ENCODE measurements around the gene NKAIN2. TPM values are rescaled to one million over a fixed set of nuclear protein-coding genes. Genes with fewer than 3 reads are reported as not detected.

NKAIN2 gene
- polyA plus RNA-seq, 2 donors: 0.02 TPM; not detected in 1

DNA sequence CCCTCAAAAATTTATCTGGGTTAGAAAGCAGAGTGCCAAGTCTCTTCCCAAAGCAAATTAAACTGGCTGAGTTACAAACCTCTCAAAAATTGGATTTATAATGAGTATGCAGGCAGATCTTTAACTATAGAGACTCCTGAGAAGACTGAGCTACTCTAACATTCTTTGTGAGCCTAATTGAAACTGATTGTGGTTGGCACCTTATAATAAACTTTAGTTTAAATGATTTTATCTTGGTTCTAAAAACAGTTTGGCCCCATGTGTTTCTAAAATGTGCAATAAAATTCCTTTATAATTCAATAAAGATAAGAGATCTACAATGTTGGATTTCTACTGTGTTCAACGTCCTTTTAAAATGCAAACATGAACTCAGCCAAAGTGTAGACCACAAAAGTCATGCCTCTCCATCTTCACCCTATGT lies 678.4 kb downstream of the NKAIN2 start:
- H3K27ac ChIP-seq (ENCODE audit: low read depth in 2 of 2, low read length in 1 of 2): no peak overlapping the region
- no peaks in the 10 kb centered on the region for H3K36me3 ChIP-seq (ENCODE audit: control insufficient read depth in 2 of 2, insufficient read depth in 2 of 2, low read length in 1 of 2)
- H3K4me3 ChIP-seq (ENCODE audit: low read depth in 1 of 2, low read length in 2 of 2): no peak overlapping the region
- no peaks in the 10 kb centered on the region for H3K27me3 ChIP-seq (ENCODE audit: control insufficient read depth in 1 of 2, insufficient read depth in 2 of 2, low read length in 2 of 2)
- H3K4me1 ChIP-seq (ENCODE audit: control insufficient read depth in 2 of 2, insufficient read depth in 2 of 2, low read length in 1 of 2): no peaks in the 10 kb centered on the region
- 29 to 33% methylated on average over 1 of the region's 1 CpG for WGBS, 2 donors
- H3K9me3 ChIP-seq (ENCODE audit: control insufficient read depth in 2 of 2, insufficient read depth in 1 of 2, low read depth in 1 of 2, low read length in 1 of 2): no peaks in the 10 kb centered on the region

GRCh38 chr6:124487623-124488431 lies 684.2 kb downstream of the NKAIN2 start:
- Histone ChIP-seq H3K4me3 (ENCODE audit: low read depth in 1 of 2, low read length in 2 of 2) (no peak overlapping the region), H3K4me1 (ENCODE audit: control insufficient read depth in 2 of 2, insufficient read depth in 2 of 2, low read length in 1 of 2) (no peaks in the 10 kb centered on the region), H3K27ac (ENCODE audit: low read depth in 2 of 2, low read length in 1 of 2) (no peak overlapping the region), H3K36me3 (ENCODE audit: control insufficient read depth in 2 of 2, insufficient read depth in 2 of 2, low read length in 1 of 2) (no peaks in the 10 kb centered on the region), H3K9me3 (ENCODE audit: control insufficient read depth in 2 of 2, insufficient read depth in 1 of 2, low read depth in 1 of 2, low read length in 1 of 2) (no peaks in the 10 kb centered on the region), H3K27me3 (ENCODE audit: control insufficient read depth in 1 of 2, insufficient read depth in 2 of 2, low read length in 2 of 2) (no peaks in the 10 kb centered on the region)
- 77 to 78% methylated on average over 4 of the region's 4 CpGs for WGBS, 2 donors

GRCh38 chr6:124490122-124490521 lies 686.5 kb downstream of the NKAIN2 start:
- Histone ChIP-seq H3K27me3 (ENCODE audit: control insufficient read depth in 1 of 2, insufficient read depth in 2 of 2, low read length in 2 of 2) (no peaks in the 10 kb centered on the region), H3K4me3 (ENCODE audit: low read depth in 1 of 2, low read length in 2 of 2) (no peak overlapping the region), H3K9me3 (ENCODE audit: control insufficient read depth in 2 of 2, insufficient read depth in 1 of 2, low read depth in 1 of 2, low read length in 1 of 2) (no peaks in the 10 kb centered on the region), H3K4me1 (ENCODE audit: control insufficient read depth in 2 of 2, insufficient read depth in 2 of 2, low read length in 1 of 2) (no peaks in the 10 kb centered on the region), H3K27ac (ENCODE audit: low read depth in 2 of 2, low read length in 1 of 2) (no peak overlapping the region), H3K36me3 (ENCODE audit: control insufficient read depth in 2 of 2, insufficient read depth in 2 of 2, low read length in 1 of 2) (no peaks in the 10 kb centered on the region)
- 26 to 31% methylated on average over 1 of the region's 1 CpG for WGBS, 2 donors

GRCh38 chr6:124493259-124493658 lies 689.6 kb downstream of the NKAIN2 start:
- H3K27me3 ChIP-seq (ENCODE audit: control insufficient read depth in 1 of 2, insufficient read depth in 2 of 2, low read length in 2 of 2): no peaks in the 10 kb centered on the region
- H3K9me3 ChIP-seq (ENCODE audit: control insufficient read depth in 2 of 2, insufficient read depth in 1 of 2, low read depth in 1 of 2, low read length in 1 of 2): no peaks in the 10 kb centered on the region
- 70 to 72% methylated on average over 1 of the region's 1 CpG for WGBS, 2 donors
- no peaks in the 10 kb centered on the region for H3K4me1 ChIP-seq (ENCODE audit: control insufficient read depth in 2 of 2, insufficient read depth in 2 of 2, low read length in 1 of 2)
- no peaks in the 10 kb centered on the region for H3K36me3 ChIP-seq (ENCODE audit: control insufficient read depth in 2 of 2, insufficient read depth in 2 of 2, low read length in 1 of 2)
- H3K27ac ChIP-seq (ENCODE audit: low read depth in 2 of 2, low read length in 1 of 2): no peak overlapping the region
- H3K4me3 ChIP-seq (ENCODE audit: low read depth in 1 of 2, low read length in 2 of 2): no peak overlapping the region

GRCh38 chr6:124494956-124495664 lies 691.4 kb downstream of the NKAIN2 start:
- H3K4me3 ChIP-seq (ENCODE audit: low read depth in 1 of 2, low read length in 2 of 2): no peak overlapping the region
- no peaks in the 10 kb centered on the region for H3K9me3 ChIP-seq (ENCODE audit: control insufficient read depth in 2 of 2, insufficient read depth in 1 of 2, low read depth in 1 of 2, low read length in 1 of 2)
- 66 to 70% methylated on average over 2 of the region's 2 CpGs for WGBS, 2 donors

DNA sequence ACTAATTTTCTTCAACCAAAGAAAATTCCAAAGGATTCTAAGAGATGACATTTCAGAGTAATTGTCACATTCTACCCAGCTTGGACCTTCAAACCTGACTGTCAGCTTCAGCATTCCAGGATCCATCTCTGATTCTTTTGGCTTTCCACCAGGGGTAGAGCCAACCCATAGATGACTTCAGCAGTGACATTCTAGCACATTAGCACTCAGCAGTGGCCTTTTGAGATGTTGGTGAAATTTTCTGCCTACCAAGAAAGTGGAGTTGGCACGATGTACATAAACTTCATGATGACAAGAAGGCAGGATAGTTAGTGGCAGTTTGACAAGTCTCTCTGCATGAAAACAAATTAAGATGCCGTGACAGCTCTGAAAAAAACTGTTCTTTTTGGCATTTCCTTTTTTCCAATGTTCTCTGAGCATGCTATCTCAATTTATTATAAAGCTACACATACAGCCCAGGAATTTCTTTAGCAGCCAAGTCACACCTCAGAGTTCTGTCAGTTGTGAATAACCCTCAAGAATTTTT lies 692.1 kb downstream of the NKAIN2 start:
- Histone ChIP-seq H3K4me1 (ENCODE audit: control insufficient read depth in 2 of 2, insufficient read depth in 2 of 2, low read length in 1 of 2) (no peaks in the 10 kb centered on the region), H3K4me3 (ENCODE audit: low read depth in 1 of 2, low read length in 2 of 2) (no peak overlapping the region), H3K27ac (ENCODE audit: low read depth in 2 of 2, low read length in 1 of 2) (no peak overlapping the region), H3K36me3 (ENCODE audit: control insufficient read depth in 2 of 2, insufficient read depth in 2 of 2, low read length in 1 of 2) (no peaks in the 10 kb centered on the region), H3K9me3 (ENCODE audit: control insufficient read depth in 2 of 2, insufficient read depth in 1 of 2, low read depth in 1 of 2, low read length in 1 of 2) (no peaks in the 10 kb centered on the region), H3K27me3 (ENCODE audit: control insufficient read depth in 1 of 2, insufficient read depth in 2 of 2, low read length in 2 of 2) (no peaks in the 10 kb centered on the region)
- WGBS, 2 donors: 61 to 63% methylated on average over 2 of the region's 2 CpGs

More at GRCh38 chr6:124494956-124495664, 691.4 kb downstream of the NKAIN2 start:
- no peaks in the 10 kb centered on the region for H3K4me1 ChIP-seq (ENCODE audit: control insufficient read depth in 2 of 2, insufficient read depth in 2 of 2, low read length in 1 of 2)
- H3K27me3 ChIP-seq (ENCODE audit: control insufficient read depth in 1 of 2, insufficient read depth in 2 of 2, low read length in 2 of 2): no peaks in the 10 kb centered on the region
- no peaks in the 10 kb centered on the region for H3K36me3 ChIP-seq (ENCODE audit: control insufficient read depth in 2 of 2, insufficient read depth in 2 of 2, low read length in 1 of 2)
- no peak overlapping the region for H3K27ac ChIP-seq (ENCODE audit: low read depth in 2 of 2, low read length in 1 of 2)

DNA sequence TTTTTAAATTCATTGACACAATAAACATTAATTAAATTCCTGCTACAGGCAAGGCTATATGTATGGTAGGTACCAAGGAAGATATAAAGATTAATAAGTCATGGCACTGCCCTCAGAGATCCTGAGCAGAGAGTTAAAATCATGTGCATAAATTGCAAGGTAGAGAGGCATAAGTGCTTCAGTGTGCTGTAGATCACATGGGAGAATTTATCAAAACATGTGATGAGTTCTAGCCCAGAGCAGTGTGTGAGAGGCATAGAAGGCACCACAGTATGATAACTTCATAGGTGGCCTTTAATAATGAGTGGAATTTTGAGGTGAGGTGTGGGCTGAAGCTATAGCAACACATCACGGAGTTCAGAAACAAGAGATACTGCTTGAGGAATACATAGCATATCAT lies 692.7 kb downstream of the NKAIN2 start:
- H3K27me3 ChIP-seq (ENCODE audit: control insufficient read depth in 1 of 2, insufficient read depth in 2 of 2, low read length in 2 of 2): no peaks in the 10 kb centered on the region
- no peak overlapping the region for H3K4me3 ChIP-seq (ENCODE audit: low read depth in 1 of 2, low read length in 2 of 2)
- no peaks in the 10 kb centered on the region for H3K36me3 ChIP-seq (ENCODE audit: control insufficient read depth in 2 of 2, insufficient read depth in 2 of 2, low read length in 1 of 2)
- H3K4me1 ChIP-seq (ENCODE audit: control insufficient read depth in 2 of 2, insufficient read depth in 2 of 2, low read length in 1 of 2): no peaks in the 10 kb centered on the region
- H3K27ac ChIP-seq (ENCODE audit: low read depth in 2 of 2, low read length in 1 of 2): no peak overlapping the region
- 90% methylated on average over 1 of the region's 1 CpG for WGBS, 2 donors
- no peaks in the 10 kb centered on the region for H3K9me3 ChIP-seq (ENCODE audit: control insufficient read depth in 2 of 2, insufficient read depth in 1 of 2, low read depth in 1 of 2, low read length in 1 of 2)

GRCh38 chr6:124512431-124512830 lies 708.8 kb downstream of the NKAIN2 start:
- Histone ChIP-seq H3K4me1 (ENCODE audit: control insufficient read depth in 2 of 2, insufficient read depth in 2 of 2, low read length in 1 of 2) (no peaks in the 10 kb centered on the region), H3K4me3 (ENCODE audit: low read depth in 1 of 2, low read length in 2 of 2) (no peak overlapping the region), H3K9me3 (ENCODE audit: control insufficient read depth in 2 of 2, insufficient read depth in 1 of 2, low read depth in 1 of 2, low read length in 1 of 2) (no peaks in the 10 kb centered on the region), H3K27ac (ENCODE audit: low read depth in 2 of 2, low read length in 1 of 2) (no peak overlapping the region), H3K36me3 (ENCODE audit: control insufficient read depth in 2 of 2, insufficient read depth in 2 of 2, low read length in 1 of 2) (no peaks in the 10 kb centered on the region), H3K27me3 (ENCODE audit: control insufficient read depth in 1 of 2, insufficient read depth in 2 of 2, low read length in 2 of 2) (no peaks in the 10 kb centered on the region)
- 61 to 63% methylated on average over 2 of the region's 2 CpGs for WGBS, 2 donors

DNA sequence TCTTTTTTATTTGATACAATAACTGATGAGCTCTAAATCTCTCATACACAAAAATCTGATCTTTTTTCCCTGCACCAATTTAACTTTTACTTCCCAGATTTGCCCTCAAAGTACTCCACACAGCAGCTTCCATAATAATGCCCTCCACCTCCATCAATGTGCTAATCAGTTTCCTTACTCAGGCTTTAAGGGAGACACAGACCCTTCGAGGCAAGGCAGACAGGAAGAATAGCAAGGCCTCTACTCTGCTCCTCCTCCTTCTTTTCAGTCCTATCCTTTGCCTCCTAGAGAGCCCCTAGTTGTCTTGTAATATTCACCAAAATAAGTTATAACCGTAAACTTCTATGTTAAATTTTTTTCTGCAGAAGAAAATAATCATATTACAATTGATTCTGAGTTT lies 713.7 kb downstream of the NKAIN2 start:
- Histone ChIP-seq H3K4me1 (ENCODE audit: control insufficient read depth in 2 of 2, insufficient read depth in 2 of 2, low read length in 1 of 2) (no peaks in the 10 kb centered on the region), H3K27me3 (ENCODE audit: control insufficient read depth in 1 of 2, insufficient read depth in 2 of 2, low read length in 2 of 2) (no peaks in the 10 kb centered on the region), H3K9me3 (ENCODE audit: control insufficient read depth in 2 of 2, insufficient read depth in 1 of 2, low read depth in 1 of 2, low read length in 1 of 2) (no peaks in the 10 kb centered on the region), H3K4me3 (ENCODE audit: low read depth in 1 of 2, low read length in 2 of 2) (no peak overlapping the region), H3K27ac (ENCODE audit: low read depth in 2 of 2, low read length in 1 of 2) (no peak overlapping the region), H3K36me3 (ENCODE audit: control insufficient read depth in 2 of 2, insufficient read depth in 2 of 2, low read length in 1 of 2) (no peaks in the 10 kb centered on the region)
- WGBS, 2 donors: 50 to 59% methylated on average over 2 of the region's 2 CpGs
